Testis (tissue), 2 donors: ENCODE results near the gene CDC42EP4.

Experiments
- POLR2A ChIP-seq: fragments of 450-650 bp; IDR thresholded peaks from one replicate; pipeline ENCODE4 v1.6.1; 2017; ENCODE audit warnings: antibody characterized with exemption, mild to moderate bottlenecking, moderate library complexity
- TF ChIP-seq, protein P1 (sequence below), 3 experiments: fragments of 450-650 bp in 2 of 3; fragments of 200-600 bp in 1 of 3; sonication (generic) in 1 of 3; IDR thresholded peaks; one replicate each; pipeline ENCODE4 v1.5.1; 2016 to 2019; ENCODE audit warnings: antibody characterized with exemption in 3 of 3, mild to moderate bottlenecking in 2 of 3, moderate library complexity in 1 of 3

- TF ChIP-seq, protein P1, sequence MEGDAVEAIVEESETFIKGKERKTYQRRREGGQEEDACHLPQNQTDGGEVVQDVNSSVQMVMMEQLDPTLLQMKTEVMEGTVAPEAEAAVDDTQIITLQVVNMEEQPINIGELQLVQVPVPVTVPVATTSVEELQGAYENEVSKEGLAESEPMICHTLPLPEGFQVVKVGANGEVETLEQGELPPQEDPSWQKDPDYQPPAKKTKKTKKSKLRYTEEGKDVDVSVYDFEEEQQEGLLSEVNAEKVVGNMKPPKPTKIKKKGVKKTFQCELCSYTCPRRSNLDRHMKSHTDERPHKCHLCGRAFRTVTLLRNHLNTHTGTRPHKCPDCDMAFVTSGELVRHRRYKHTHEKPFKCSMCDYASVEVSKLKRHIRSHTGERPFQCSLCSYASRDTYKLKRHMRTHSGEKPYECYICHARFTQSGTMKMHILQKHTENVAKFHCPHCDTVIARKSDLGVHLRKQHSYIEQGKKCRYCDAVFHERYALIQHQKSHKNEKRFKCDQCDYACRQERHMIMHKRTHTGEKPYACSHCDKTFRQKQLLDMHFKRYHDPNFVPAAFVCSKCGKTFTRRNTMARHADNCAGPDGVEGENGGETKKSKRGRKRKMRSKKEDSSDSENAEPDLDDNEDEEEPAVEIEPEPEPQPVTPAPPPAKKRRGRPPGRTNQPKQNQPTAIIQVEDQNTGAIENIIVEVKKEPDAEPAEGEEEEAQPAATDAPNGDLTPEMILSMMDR (IDR thresholded peaks at IDR 0.05): no peak
- TF ChIP-seq POLR2A: no peak
Measured at GRCh38 chr17:73331060-73331459, 19.3 kb upstream of the CDC42EP4 start.
